GM04503 (cell line): Measurements from ENCODE around the gene FAF1.
A peak's percentile ranks its signal among the peaks of the same experiment; 100 is the strongest.

Experiments used
- DNase-seq: peaks from one replicate; pipeline ENCODE4 v3.0.0-alpha.2; 2012; ENCODE audit warnings: low read depth

Gene FAF1

GRCh38 chr1:50978144-50978851 is 18.2 kb upstream of the FAF1 start:
- DNase-seq, result no peak

- DNase-seq, result no peak
Measured at GRCh38 chr1:50977575-50978143, 17.6 kb upstream of the FAF1 start.

- no peak for DNase-seq
Measured at GRCh38 chr1:50976890-50977574, 17.0 kb upstream of the FAF1 start.

- no peak for DNase-seq
Measured at GRCh38 chr1:50976111-50976889, 16.2 kb upstream of the FAF1 start.

- DNase-seq, result no peak
Measured at GRCh38 chr1:50975436-50975835, 15.4 kb upstream of the FAF1 start.

GRCh38 chr1:50974618-50974935 is 14.5 kb upstream of the FAF1 start:
- no peak for DNase-seq

- no peak for DNase-seq
Measured at GRCh38 chr1:50973875-50974617, 14.0 kb upstream of the FAF1 start.

GRCh38 chr1:50973255-50973654 is 13.2 kb upstream of the FAF1 start:
- no peak for DNase-seq

GRCh38 chr1:50972766-50973165 is 12.7 kb upstream of the FAF1 start:
- DNase-seq, result no peak

GRCh38 chr1:50971748-50972305 is 11.8 kb upstream of the FAF1 start:
- no peak for DNase-seq

GRCh38 chr1:50970931-50971582 is 11.0 kb upstream of the FAF1 start:
- DNase-seq, result no peak

- DNase-seq, result no peak
Measured at GRCh38 chr1:50970509-50970887, 10.4 kb upstream of the FAF1 start.

- DNase-seq, result peak; percentile 81
Measured at GRCh38 chr1:50969611-50970508, 9.8 kb upstream of the FAF1 start, which contains the start of gene CDKN2C. CDKN2C (plus strand) TSS chr1:50970245; CDS start chr1:50970369, 124 bp downstream.

- no peak for DNase-seq
Measured at GRCh38 chr1:50968821-50969610, 8.9 kb upstream of the FAF1 start.

- DNase-seq, result no peak
Measured at GRCh38 chr1:50968158-50968820, 8.2 kb upstream of the FAF1 start.

- DNase-seq, result no peak
Measured at GRCh38 chr1:50967416-50968157, 7.5 kb upstream of the FAF1 start.

- no peak for DNase-seq
Measured at GRCh38 chr1:50966991-50967390, 6.9 kb upstream of the FAF1 start.

GRCh38 chr1:50964863-50965262 is 4.8 kb upstream of the FAF1 start:
- DNase-seq, result no peak
